GM12878 (cell line): ENCODE measurements around the gene TGM2. TPM values are rescaled to one million over a fixed set of nuclear protein-coding genes. Genes with fewer than 3 reads are reported as not detected.

Experiments
- ATAC-seq: fragments of 200-7000 bp; cut with Tn5 transposase; 3 replicates; pipeline ENCODE4 v1.9.1; 2020; ENCODE audit warnings: mild to moderate bottlenecking, moderate library complexity
- BruUV-seq: library from RNA; stranded (reverse); fragments of 400-500 nt; replicated peaks from 2 replicates; lab custom pipeline; 2021; lab: Mats Ljungman, UMichigan
- CTCF ChIA-PET: fragments of 300-600 bp; sonication (Branson Sonifier 250); formaldehyde crosslinking; extraction: SDS; loops from one replicate; lab custom pipeline; 2021; ENCODE audit warnings: inconsistent platforms; lab: Yijun Ruan, JAX
- POLR2A ChIA-PET: fragments of 350-600 bp; formaldehyde crosslinking; extraction: SDS; loops from one replicate; lab custom pipeline; 2021; ENCODE audit warnings: inconsistent platforms; lab: Charles Lee
- RAD21 ChIA-PET: fragments of 300-600 bp; sonication (Branson Sonifier 250); formaldehyde crosslinking; loops from one replicate; lab custom pipeline; 2023; ENCODE audit warnings: antibody characterized with exemption; ENCODE audit not compliant: unreplicated experiment; lab: Charles Lee
- SMC1A ChIA-PET: fragments of 300-600 bp; sonication (Branson Sonifier 250); formaldehyde crosslinking; loops from one replicate; lab custom pipeline; 2023; ENCODE audit not compliant: unreplicated experiment, uncharacterized antibody; lab: Charles Lee
- DNase-seq: peaks from one replicate; pipeline ENCODE4 v3.0.0-alpha.2; 2011; ENCODE audit warnings: low read depth, low spot score
- FAIRE-seq: peaks from 3 replicates; lab custom pipeline; 2011; peaks lifted over from hg19 to GRCh38; lab: Jason Lieb, UNC
- H2AFZ ChIP-seq: 2 replicates; pipeline ENCODE4 v1.6.0; 2011; ENCODE audit warnings: low read depth, low read length, control low read depth; ENCODE audit not compliant: control insufficient read depth
- H3K27ac ChIP-seq: 2 replicates; pipeline ENCODE4 v1.5.1; 2011; ENCODE audit warnings: control low read depth; ENCODE audit not compliant: control insufficient read depth, insufficient read depth
- H3K27me3 ChIP-seq, 2 experiments: replicated peaks in 1 of 2; 2 replicates each; pipeline versions ENCODE4 v1.6.0 to v1.6.1; 2011; ENCODE audit warnings: low read length in 1 of 2; ENCODE audit not compliant: control insufficient read depth in 2 of 2, insufficient read depth in 2 of 2
- H3K36me3 ChIP-seq, 2 experiments: 2 replicates each; pipeline ENCODE4 v1.5.1; 2011; ENCODE audit warnings: low read length in 1 of 2; ENCODE audit not compliant: control insufficient read depth in 2 of 2, insufficient read depth in 2 of 2
- H3K4me1 ChIP-seq: 2 replicates; pipeline ENCODE4 v1.6.1; 2011; ENCODE audit warnings: mild to moderate bottlenecking, low read length, moderate library complexity, mixed read lengths; ENCODE audit not compliant: control insufficient read depth, insufficient read depth
- H3K4me2 ChIP-seq: 2 replicates; pipeline ENCODE4 v1.6.0; 2011; ENCODE audit warnings: control low read depth; ENCODE audit not compliant: control insufficient read depth, insufficient read depth
- H3K4me3 ChIP-seq: fragments of 200-600 bp; sonication (generic); 2 replicates; pipeline ENCODE4 v1.5.1; 2016
- H3K79me2 ChIP-seq: 2 replicates; pipeline ENCODE4 v1.6.0; 2011; ENCODE audit warnings: low read length; ENCODE audit not compliant: control insufficient read depth, insufficient read depth
- H3K9ac ChIP-seq: 2 replicates; pipeline ENCODE4 v1.8.0; 2011; ENCODE audit warnings: low read length, control low read depth, mixed read lengths; ENCODE audit not compliant: control insufficient read depth, insufficient read depth
- H3K9me3 ChIP-seq: replicated peaks from 3 replicates; pipeline ENCODE4 v1.5.1; 2011; ENCODE audit warnings: mild to moderate bottlenecking, low read length; ENCODE audit not compliant: control insufficient read depth, insufficient read depth
- H4K20me1 ChIP-seq: 2 replicates; pipeline ENCODE4 v1.6.0; 2011; ENCODE audit not compliant: control insufficient read depth, insufficient read depth
- E4F1 ChIP-seq: fragments of 450-650 bp; IDR thresholded peaks from 2 replicates; pipeline ENCODE4 v1.6.1; 2018; ENCODE audit warnings: borderline replicate concordance, mild to moderate bottlenecking; ENCODE audit not compliant: partially characterized antibody
- HDGF ChIP-seq: fragments of 450-650 bp; IDR thresholded peaks from 2 replicates; pipeline ENCODE4 v1.6.1; 2016; ENCODE audit warnings: antibody characterized with exemption
- JUND ChIP-seq: IDR thresholded peaks from 2 replicates; pipeline ENCODE4 v1.6.1; 2012; ENCODE audit warnings: low read depth, mild to moderate bottlenecking, low read length, improper control_type of control experiment, moderate library complexity
- MEF2B ChIP-seq: fragments of 450-650 bp; IDR thresholded peaks from 2 replicates; pipeline ENCODE4 v1.6.1; 2018; ENCODE audit warnings: mild to moderate bottlenecking, moderate library complexity; ENCODE audit not compliant: partially characterized antibody, poor library complexity, severe bottlenecking
- MTA3 ChIP-seq: IDR thresholded peaks from 2 replicates; pipeline ENCODE4 v1.6.1; 2012; ENCODE audit warnings: low read length, inconsistent platforms, borderline replicate concordance
- NFIC ChIP-seq: IDR thresholded peaks from 2 replicates; pipeline ENCODE4 v1.6.1; 2012; ENCODE audit warnings: low read depth, mild to moderate bottlenecking, inconsistent platforms, low read length, moderate library complexity
- ZZZ3 ChIP-seq: IDR thresholded peaks from 2 replicates; pipeline ENCODE4 v1.6.1; 2011; ENCODE audit warnings: low read depth; ENCODE audit not compliant: control insufficient read depth, insufficient read length
- WGBS: methylation state at CpG from one replicate; pipeline ENCODE4 v1.1.6; 2016; ENCODE audit warnings: low lambda C conversion rate; ENCODE audit not compliant: insufficient replicate concordance, insufficient coverage; ENCODE audit errors: missing lambda C conversion rate; 5-methylcytosine and 5-hydroxymethylcytosine counted together
- in situ Hi-C: fragments of 300-500 bp; cut with MboI; formaldehyde crosslinking; loops from 9 replicates; pipeline ENCODE4 v1.14.3; 2018; ENCODE audit warnings: mixed read lengths
- intact Hi-C: fragments of 100-400 bp; cut with micrococcal nuclease; formaldehyde crosslinking; loops from one replicate; pipeline ENCODE4 v1.14.2; 2022; ENCODE audit not compliant: unreplicated experiment
- polyA plus RNA-seq, 11 experiments: library from polyadenylated mRNA; depleted of rRNA in 4 of 11; unstranded in 6 of 11; stranded (reverse) in 5 of 11; fragments of >200 nt; fragmentation: Nextera tagmentation in 4 of 11; fragmentation: Illumina TruSeq in 1 of 11; extraction: Ambion mirVana in 4 of 11; extraction: Trizol in 1 of 11; gene quantifications; 1 replicate in 1 of 11; 2 replicates in 10 of 11; pipeline versions ENCODE4 v1.2.1 to v1.2.3, GENCODE V29; 2011 to 2016; ENCODE audit warnings: inconsistent platforms in 2 of 11, missing spikeins in 2 of 11, low read depth in 1 of 11
- total RNA-seq, 4 experiments: library from RNA; depleted of rRNA in 3 of 4; stranded (reverse); fragments of >200 nt in 3 of 4; fragmentation: Illumina TruSeq in 1 of 4; extraction: Trizol in 1 of 4; gene quantifications; 2 replicates each; pipeline versions ENCODE4 v1.2.1 to v1.2.3, GENCODE V29; 2013 to 2021

Gene TGM2
- total and polyA plus RNA-seq, 10 of the 15 experiments (the other 5 are each of a cell fraction or from before 2014, with no cell fraction given), result 0.11 to 1.9 (median 0.51) TPM

GRCh38 chr20:38198238-38198861 lies 33.3 kb upstream of the TGM2 start:
- intact Hi-C loops (no loop called here), in situ Hi-C loops (no loop called here)
- no peaks in the 10 kb centered on the region; the same call in 1 of the 2 replicates for H3K4me1 ChIP-seq
- H3K4me2 ChIP-seq, result no peak overlapping the region
- no peak overlapping the region for H3K9ac ChIP-seq
- H3K9me3 ChIP-seq, result no peaks in the 10 kb centered on the region
- POLR2A ChIA-PET, result no interaction called here
- no peak overlapping the region for H3K27ac ChIP-seq
- FAIRE-seq (no peak), ATAC-seq (no peak), DNase-seq (no peak)
- 7% methylated on average over 8 of the region's 8 CpGs for WGBS
- CTCF ChIA-PET, result no interaction called here
- H3K4me3 ChIP-seq, result no peak overlapping the region
- no peaks in the 10 kb centered on the region for H3K36me3 ChIP-seq
- no peak overlapping the region for H2AFZ ChIP-seq
- no peaks in the 10 kb centered on the region for H4K20me1 ChIP-seq
- BruUV-seq, result no TSS peak
- RAD21 ChIA-PET, result interaction anchor here (1.3 to 1.8 kb wide), 2 partner anchors 20 to 23 kb away, joined by 3 to 6 read pairs; no protein-coding TSS in a partner anchor
- TF ChIP-seq HDGF, result no peak
- no peak for TF ChIP-seq ZZZ3
- TF ChIP-seq MEF2B, result no peak
- TF ChIP-seq NFIC, result no peak
- TF ChIP-seq MTA3, result no peak
- TF ChIP-seq E4F1, result no peak
- no peak for TF ChIP-seq JUND
- no peaks in the 10 kb centered on the region; a peak in 1 of 4 replicates for H3K27me3 ChIP-seq
- SMC1A ChIA-PET, result interaction anchor here (1.5 kb wide), 1 partner anchor 21 kb away, joined by 4 read pairs; no protein-coding TSS in a partner anchor
- no peaks in the 10 kb centered on the region for H3K79me2 ChIP-seq
